Measurements from ENCODE around the gene FNDC7.

DNA sequence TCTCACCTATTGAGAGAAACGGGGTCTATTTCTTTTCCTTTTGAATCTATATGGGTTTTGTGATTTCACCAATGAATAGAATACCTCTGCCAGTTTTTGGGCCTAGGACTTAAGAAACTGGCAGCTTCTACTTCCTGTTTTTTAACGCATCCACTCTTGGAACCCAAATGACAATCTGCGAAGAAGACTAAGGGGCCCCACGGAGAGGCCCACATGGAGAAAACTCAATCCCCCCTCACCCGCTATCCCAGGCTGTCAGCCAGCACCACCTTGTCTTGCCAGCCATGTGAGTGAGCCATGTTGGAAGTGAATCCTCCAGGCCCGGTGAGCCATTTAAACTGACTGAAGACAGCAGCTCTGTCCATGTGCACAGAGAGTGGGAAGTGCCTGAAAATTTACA lies 48.2 kb upstream of the FNDC7 start:
- TF ChIP-seq, protein P1, sequence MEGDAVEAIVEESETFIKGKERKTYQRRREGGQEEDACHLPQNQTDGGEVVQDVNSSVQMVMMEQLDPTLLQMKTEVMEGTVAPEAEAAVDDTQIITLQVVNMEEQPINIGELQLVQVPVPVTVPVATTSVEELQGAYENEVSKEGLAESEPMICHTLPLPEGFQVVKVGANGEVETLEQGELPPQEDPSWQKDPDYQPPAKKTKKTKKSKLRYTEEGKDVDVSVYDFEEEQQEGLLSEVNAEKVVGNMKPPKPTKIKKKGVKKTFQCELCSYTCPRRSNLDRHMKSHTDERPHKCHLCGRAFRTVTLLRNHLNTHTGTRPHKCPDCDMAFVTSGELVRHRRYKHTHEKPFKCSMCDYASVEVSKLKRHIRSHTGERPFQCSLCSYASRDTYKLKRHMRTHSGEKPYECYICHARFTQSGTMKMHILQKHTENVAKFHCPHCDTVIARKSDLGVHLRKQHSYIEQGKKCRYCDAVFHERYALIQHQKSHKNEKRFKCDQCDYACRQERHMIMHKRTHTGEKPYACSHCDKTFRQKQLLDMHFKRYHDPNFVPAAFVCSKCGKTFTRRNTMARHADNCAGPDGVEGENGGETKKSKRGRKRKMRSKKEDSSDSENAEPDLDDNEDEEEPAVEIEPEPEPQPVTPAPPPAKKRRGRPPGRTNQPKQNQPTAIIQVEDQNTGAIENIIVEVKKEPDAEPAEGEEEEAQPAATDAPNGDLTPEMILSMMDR (conservative IDR thresholded peaks at IDR 0.05; ENCODE audit: low read length) = no peak
- TF ChIP-seq EZH2phosphoT487 (IDR thresholded peaks at IDR 0.05; ENCODE audit: borderline replicate concordance, low read depth, low read length) = no peak
